K562 (cell line): ENCODE measurements around the gene NEUROD2. TPM values are rescaled to one million over a fixed set of nuclear protein-coding genes. Genes with fewer than 3 reads are reported as not detected.
"Not testable (repeated sequence)": the region's sequence is repeated elsewhere in the genome, so short reads cannot be mapped to it uniquely, and the experiment has no call there.

ENCODE experiments used
- ATAC-seq: fragments of 200-7000 bp; cut with Tn5 transposase; 3 replicates; pipeline ENCODE4 v1.9.1; 2020; ENCODE audit warnings: moderate library complexity
- BruUV-seq: library from RNA; stranded (reverse); fragments of 400-500 nt; replicated peaks from 2 replicates; lab custom pipeline; 2021; lab: Mats Ljungman, UMichigan
- CTCF ChIA-PET: fragments of 300-600 bp; formaldehyde crosslinking; extraction: SDS; loops from one replicate; lab custom pipeline; 2021; ENCODE audit warnings: low intra/inter-chr PET ratio; lab: Yijun Ruan, JAX
- POLR2A ChIA-PET: fragments of 300-600, 350-650 bp; sonication (Branson Sonifier 250); formaldehyde crosslinking; extraction: SDS; loops from one replicate; lab custom pipeline; 2021; ENCODE audit warnings: antibody characterized with exemption, inconsistent platforms; lab: Yijun Ruan, JAX
- DNase-seq, 4 experiments: peaks; one replicate each; pipeline versions ENCODE4 v3.0.0 to v3.0.0-alpha.2; 2011 to 2018; ENCODE audit warnings: low spot score in 3 of 4, mixed read lengths in 3 of 4; ENCODE audit errors: extremely low read depth in 1 of 4
- FAIRE-seq: peaks from 2 replicates; lab custom pipeline; 2011; peaks lifted over from hg19 to GRCh38; lab: Jason Lieb, UNC
- H2AFZ ChIP-seq: 2 replicates; pipeline ENCODE4 v1.6.0; 2011; ENCODE audit warnings: low read depth, low read length, control low read depth, inconsistent platforms
- H3K27ac ChIP-seq: fragments of 200-600 bp; 3 replicates; pipeline ENCODE4 v1.8.0; 2011; ENCODE audit warnings: low read depth, mild to moderate bottlenecking, control low read depth, inconsistent platforms, low read length, moderate library complexity, mixed read lengths; ENCODE audit errors: extremely low read depth
- H3K27me3 ChIP-seq, 2 experiments: fragments of 300-600 bp in 1 of 2; 2 replicates in 1 of 2; 3 replicates in 1 of 2; pipeline versions ENCODE4 v1.6.0 to v1.8.0; 2011; ENCODE audit warnings: inconsistent platforms in 2 of 2, low read length in 2 of 2, mild to moderate bottlenecking in 1 of 2, mixed read lengths in 1 of 2, moderate library complexity in 1 of 2; ENCODE audit not compliant: control insufficient read depth in 2 of 2, insufficient read depth in 2 of 2
- H3K36me3 ChIP-seq: fragments of 300-600 bp; 3 replicates; pipeline ENCODE4 v1.8.0; 2011; ENCODE audit warnings: mild to moderate bottlenecking, low read length, inconsistent platforms; ENCODE audit not compliant: control insufficient read depth, insufficient read depth
- H3K4me1 ChIP-seq, 2 experiments: fragments of 200-600 bp in 1 of 2; replicated peaks in 1 of 2; 2 replicates in 1 of 2; 3 replicates in 1 of 2; pipeline versions ENCODE4 v1.5.1 to v1.8.0; 2011; ENCODE audit warnings: inconsistent platforms in 2 of 2, low read length in 2 of 2, mild to moderate bottlenecking in 1 of 2, mixed read lengths in 1 of 2, moderate library complexity in 1 of 2; ENCODE audit not compliant: control insufficient read depth in 2 of 2, insufficient read depth in 2 of 2
- H3K4me2 ChIP-seq: 2 replicates; pipeline ENCODE4 v1.6.1; 2011; ENCODE audit warnings: low read length, control low read depth, inconsistent platforms, mixed read lengths; ENCODE audit not compliant: insufficient read depth
- H3K4me3 ChIP-seq: fragments of 200-600 bp; sonication (generic), shearing (Covaris generic); 2 replicates; pipeline ENCODE4 v1.5.1; 2016; ENCODE audit warnings: control low read depth, inconsistent platforms
- H3K79me2 ChIP-seq: fragments of 200-600 bp; 3 replicates; pipeline ENCODE4 v1.8.0; 2011; ENCODE audit warnings: low read length, inconsistent platforms; ENCODE audit not compliant: control insufficient read depth, insufficient read depth
- H3K9ac ChIP-seq, 2 experiments: 2 replicates each; pipeline versions ENCODE4 v1.6.0 to v1.6.1; 2011; ENCODE audit warnings: low read depth in 2 of 2, low read length in 2 of 2, control low read depth in 1 of 2, inconsistent platforms in 1 of 2, mild to moderate bottlenecking in 1 of 2, mixed read lengths in 1 of 2; ENCODE audit not compliant: insufficient read depth in 1 of 2
- H3K9me1 ChIP-seq: one replicate; pipeline ENCODE4 v1.6.0; 2011; ENCODE audit warnings: inconsistent platforms, mild to moderate bottlenecking, low read length, moderate library complexity; ENCODE audit not compliant: control insufficient read depth, insufficient read depth
- H3K9me3 ChIP-seq: replicated peaks from 2 replicates; pipeline ENCODE4 v1.5.1; 2011; ENCODE audit warnings: low read depth, low read length, inconsistent platforms; ENCODE audit not compliant: control insufficient read depth, insufficient read depth
- H4K20me1 ChIP-seq: replicated peaks from 2 replicates; pipeline ENCODE4 v1.6.1; 2011; ENCODE audit warnings: low read length, inconsistent platforms, mixed read lengths; ENCODE audit not compliant: control insufficient read depth, insufficient read depth
- EHMT2 ChIP-seq: fragments of 450-650 bp; IDR thresholded peaks from 2 replicates; pipeline ENCODE4 v1.6.1; 2018; ENCODE audit warnings: antibody characterized with exemption
- ILF3 ChIP-seq: fragments of 450-650 bp; IDR thresholded peaks from 2 replicates; pipeline ENCODE4 v1.6.1; 2018; ENCODE audit warnings: antibody characterized with exemption, mild to moderate bottlenecking, moderate library complexity, borderline replicate concordance
- SIN3A ChIP-seq, 2 experiments: fragments of 150-350 bp in 1 of 2; IDR thresholded peaks; 2 replicates each; pipeline ENCODE4 v1.6.1; 2011 to 2016; ENCODE audit warnings: borderline replicate concordance in 2 of 2, low read depth in 2 of 2, low read length in 2 of 2, mild to moderate bottlenecking in 2 of 2, moderate library complexity in 2 of 2; ENCODE audit not compliant: control insufficient read depth in 1 of 2
- SRF ChIP-seq, 2 experiments: fragments of 250-450, 450-650 bp in 1 of 2; sonication (Bioruptor Pico) in 1 of 2; sonication (generic) in 1 of 2; formaldehyde crosslinking; IDR thresholded peaks; 2 replicates each; pipeline versions ENCODE4 v1.5.0 to v1.5.1; 2020 to 2022; ENCODE audit warnings: mild to moderate bottlenecking in 1 of 2, missing genetic modification reagents in 1 of 2
- WGBS: fragments of 100-300 bp; shearing (Covaris generic); methylation state at CpG from one replicate; pipeline ENCODE4 v1.1.6; 2016; ENCODE audit warnings: low coverage, mixed read lengths; ENCODE audit not compliant: insufficient coverage; ENCODE audit errors: missing lambda C conversion rate; 5-methylcytosine and 5-hydroxymethylcytosine counted together
- in situ Hi-C: fragments of 300-500 bp; cut with MboI; formaldehyde crosslinking; loops from 4 replicates; pipeline ENCODE4 v1.15.0; 2018; ENCODE audit warnings: inconsistent platforms, mixed read lengths
- intact Hi-C: fragments of 100-400 bp; cut with micrococcal nuclease; formaldehyde crosslinking; loops from 2 replicates; pipeline ENCODE4 v1.14.2; 2022
- polyA plus RNA-seq, 8 experiments: library from polyadenylated mRNA; depleted of rRNA in 4 of 8; stranded (reverse) in 5 of 8; unstranded in 3 of 8; fragments of >200 nt; fragmentation: Nextera tagmentation in 2 of 8; fragmentation: Illumina TruSeq in 1 of 8; extraction: Ambion mirVana in 2 of 8; extraction: Trizol in 1 of 8; gene quantifications; 2 replicates each; pipeline versions ENCODE4 v1.2.1 to v1.2.3, GENCODE V29; 2011 to 2014; ENCODE audit warnings: inconsistent platforms in 1 of 8, missing spikeins in 1 of 8
- total RNA-seq, 7 experiments: library from RNA; depleted of rRNA in 6 of 7; stranded (reverse); fragments of >200 nt in 6 of 7; fragmentation: Illumina TruSeq in 2 of 7; extraction: Trizol in 2 of 7; gene quantifications; 2 replicates each; pipeline versions ENCODE4 v1.2.1 to v1.2.3, GENCODE V29; 2011 to 2021; ENCODE audit warnings: low replicate concordance in 1 of 7
- TF ChIP-seq, protein P1 (sequence below): fragments of 450-650 bp; IDR thresholded peaks from 2 replicates; pipeline ENCODE4 v1.6.1; 2016; ENCODE audit warnings: borderline replicate concordance
- TF ChIP-seq, protein P2 (sequence below), 2 experiments: fragments of 450-650 bp; IDR thresholded peaks; 2 replicates each; pipeline ENCODE4 v1.6.1; 2018; ENCODE audit warnings: mild to moderate bottlenecking in 2 of 2, low read depth in 1 of 2; ENCODE audit not compliant: partially characterized antibody in 2 of 2
- TF ChIP-seq, protein P3 (sequence below): sonication (generic); formaldehyde crosslinking; IDR thresholded peaks from 2 replicates; pipeline ENCODE4 v1.9.0; 2022; ENCODE audit warnings: mild to moderate bottlenecking, missing genetic modification reagents

The NEUROD2 gene
- total and polyA plus RNA-seq, 9 of the 15 experiments (the other 6 are each of a cell fraction or from before 2014, with no cell fraction given): not detected

DNA sequence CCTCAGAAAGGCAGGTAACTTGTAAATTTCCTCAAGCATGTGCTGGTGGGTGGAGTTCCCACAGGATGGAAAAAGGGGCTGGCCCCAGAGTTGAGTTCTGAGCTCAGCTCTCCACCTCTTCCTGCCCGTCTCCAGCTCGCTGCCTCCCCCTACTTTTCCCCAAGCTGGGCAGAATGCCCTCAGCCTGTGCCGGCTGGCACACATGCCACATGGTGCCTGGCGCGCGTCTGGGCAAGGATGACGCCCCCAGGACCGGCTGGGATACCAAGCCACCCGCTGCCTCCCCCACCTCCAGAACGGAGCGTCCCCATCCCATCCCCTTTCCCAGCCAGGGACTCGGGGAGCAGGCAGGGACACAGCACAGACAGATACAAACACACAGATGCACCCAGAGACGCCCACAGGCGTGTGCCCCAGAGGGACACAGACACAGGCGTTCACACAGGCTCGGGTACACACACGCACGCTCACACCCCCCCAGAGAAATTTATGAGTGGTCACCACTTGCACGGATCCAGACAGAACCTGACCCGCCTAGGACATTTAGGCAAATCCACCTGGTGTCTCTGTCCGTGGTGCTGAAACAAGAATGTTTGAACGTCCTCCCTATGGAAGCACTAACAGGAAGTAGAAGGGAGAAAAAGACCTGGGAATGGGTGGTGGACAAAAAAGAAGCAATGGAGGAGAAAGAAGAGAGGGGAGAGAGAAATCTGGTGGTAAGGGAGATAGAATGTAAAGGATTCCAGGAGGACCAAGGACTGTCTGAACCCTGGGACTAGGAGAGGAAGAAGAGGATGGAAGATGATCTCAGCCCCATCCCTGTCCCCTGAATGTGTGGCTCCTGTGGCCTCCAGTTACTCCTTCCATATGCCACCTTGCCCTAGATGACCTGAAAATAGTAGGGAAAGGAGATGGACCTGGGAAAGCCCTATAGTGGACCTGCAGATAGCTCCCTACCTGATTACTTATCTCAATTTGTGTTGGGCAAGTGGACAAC lies 15.5 kb downstream of the NEUROD2 start (continued):
- TF ChIP-seq SRF (CRISPR knock-in tag; IDR thresholded peaks at IDR 0.05) (peak in 1 of 2 experiments; percentile 47; a peak in 1 of 4 replicates), SIN3A (IDR thresholded peaks at IDR 0.05; ENCODE audit: borderline replicate concordance in 2 of 2, control insufficient read depth in 1 of 2, low read depth in 2 of 2, low read length in 2 of 2) (peak in 1 of 2 experiments; percentile 45; a peak in 1 of 4 replicates), EHMT2 (peak; percentile 98), ILF3 (no peak)
- TF ChIP-seq, protein P1, sequence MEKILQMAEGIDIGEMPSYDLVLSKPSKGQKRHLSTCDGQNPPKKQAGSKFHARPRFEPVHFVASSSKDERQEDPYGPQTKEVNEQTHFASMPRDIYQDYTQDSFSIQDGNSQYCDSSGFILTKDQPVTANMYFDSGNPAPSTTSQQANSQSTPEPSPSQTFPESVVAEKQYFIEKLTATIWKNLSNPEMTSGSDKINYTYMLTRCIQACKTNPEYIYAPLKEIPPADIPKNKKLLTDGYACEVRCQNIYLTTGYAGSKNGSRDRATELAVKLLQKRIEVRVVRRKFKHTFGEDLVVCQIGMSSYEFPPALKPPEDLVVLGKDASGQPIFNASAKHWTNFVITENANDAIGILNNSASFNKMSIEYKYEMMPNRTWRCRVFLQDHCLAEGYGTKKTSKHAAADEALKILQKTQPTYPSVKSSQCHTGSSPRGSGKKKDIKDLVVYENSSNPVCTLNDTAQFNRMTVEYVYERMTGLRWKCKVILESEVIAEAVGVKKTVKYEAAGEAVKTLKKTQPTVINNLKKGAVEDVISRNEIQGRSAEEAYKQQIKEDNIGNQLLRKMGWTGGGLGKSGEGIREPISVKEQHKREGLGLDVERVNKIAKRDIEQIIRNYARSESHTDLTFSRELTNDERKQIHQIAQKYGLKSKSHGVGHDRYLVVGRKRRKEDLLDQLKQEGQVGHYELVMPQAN: 0 out of 2 replicates have a peak, but pooled peaks have one; percentile 37
- TF ChIP-seq, protein P2, sequence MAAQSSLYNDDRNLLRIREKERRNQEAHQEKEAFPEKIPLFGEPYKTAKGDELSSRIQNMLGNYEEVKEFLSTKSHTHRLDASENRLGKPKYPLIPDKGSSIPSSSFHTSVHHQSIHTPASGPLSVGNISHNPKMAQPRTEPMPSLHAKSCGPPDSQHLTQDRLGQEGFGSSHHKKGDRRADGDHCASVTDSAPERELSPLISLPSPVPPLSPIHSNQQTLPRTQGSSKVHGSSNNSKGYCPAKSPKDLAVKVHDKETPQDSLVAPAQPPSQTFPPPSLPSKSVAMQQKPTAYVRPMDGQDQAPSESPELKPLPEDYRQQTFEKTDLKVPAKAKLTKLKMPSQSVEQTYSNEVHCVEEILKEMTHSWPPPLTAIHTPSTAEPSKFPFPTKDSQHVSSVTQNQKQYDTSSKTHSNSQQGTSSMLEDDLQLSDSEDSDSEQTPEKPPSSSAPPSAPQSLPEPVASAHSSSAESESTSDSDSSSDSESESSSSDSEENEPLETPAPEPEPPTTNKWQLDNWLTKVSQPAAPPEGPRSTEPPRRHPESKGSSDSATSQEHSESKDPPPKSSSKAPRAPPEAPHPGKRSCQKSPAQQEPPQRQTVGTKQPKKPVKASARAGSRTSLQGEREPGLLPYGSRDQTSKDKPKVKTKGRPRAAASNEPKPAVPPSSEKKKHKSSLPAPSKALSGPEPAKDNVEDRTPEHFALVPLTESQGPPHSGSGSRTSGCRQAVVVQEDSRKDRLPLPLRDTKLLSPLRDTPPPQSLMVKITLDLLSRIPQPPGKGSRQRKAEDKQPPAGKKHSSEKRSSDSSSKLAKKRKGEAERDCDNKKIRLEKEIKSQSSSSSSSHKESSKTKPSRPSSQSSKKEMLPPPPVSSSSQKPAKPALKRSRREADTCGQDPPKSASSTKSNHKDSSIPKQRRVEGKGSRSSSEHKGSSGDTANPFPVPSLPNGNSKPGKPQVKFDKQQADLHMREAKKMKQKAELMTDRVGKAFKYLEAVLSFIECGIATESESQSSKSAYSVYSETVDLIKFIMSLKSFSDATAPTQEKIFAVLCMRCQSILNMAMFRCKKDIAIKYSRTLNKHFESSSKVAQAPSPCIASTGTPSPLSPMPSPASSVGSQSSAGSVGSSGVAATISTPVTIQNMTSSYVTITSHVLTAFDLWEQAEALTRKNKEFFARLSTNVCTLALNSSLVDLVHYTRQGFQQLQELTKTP (IDR thresholded peaks at IDR 0.05; ENCODE audit: low read depth in 1 of 2, partially characterized antibody in 2 of 2): peak in 1 of 2 experiments; percentile 91
- TF ChIP-seq, protein P3, sequence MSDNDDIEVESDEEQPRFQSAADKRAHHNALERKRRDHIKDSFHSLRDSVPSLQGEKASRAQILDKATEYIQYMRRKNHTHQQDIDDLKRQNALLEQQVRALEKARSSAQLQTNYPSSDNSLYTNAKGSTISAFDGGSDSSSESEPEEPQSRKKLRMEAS (CRISPR knock-in tag): no peak

DNA sequence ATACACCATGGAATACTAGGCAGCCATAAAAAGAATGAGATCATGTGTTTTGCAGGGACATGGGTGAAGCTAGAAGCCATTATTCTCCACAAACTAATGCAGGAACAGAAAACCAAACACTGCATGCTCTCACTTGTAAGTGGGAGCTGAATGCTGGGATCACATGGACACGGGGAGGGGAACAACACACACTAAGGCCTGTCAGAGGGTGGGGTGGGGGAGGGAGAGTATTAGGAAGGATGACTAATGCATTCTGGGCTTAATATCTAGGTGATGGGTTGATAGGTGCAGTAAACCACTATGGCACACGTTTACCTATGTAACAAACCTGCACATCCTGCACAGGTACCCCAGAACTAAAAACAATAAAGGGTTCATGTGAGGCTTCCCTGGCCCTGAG lies 17.5 kb downstream of the NEUROD2 start:
- H3K4me3 ChIP-seq, H3K4me1 ChIP-seq, H3K36me3 ChIP-seq, ATAC-seq, FAIRE-seq, H3K79me2 ChIP-seq, in situ Hi-C loops, CTCF ChIA-PET, H3K27ac ChIP-seq, BruUV-seq, H4K20me1 ChIP-seq, H3K4me2 ChIP-seq, intact Hi-C loops, H3K9ac ChIP-seq, DNase-seq, H3K9me3 ChIP-seq, POLR2A ChIA-PET, H3K9me1 ChIP-seq, H2AFZ ChIP-seq: not testable (repeated sequence)
- 0% methylated on average over 2 of the region's 2 CpGs for WGBS
- H3K27me3 ChIP-seq: peaks cover 7 to 23% of the 10 kb centered on the region in 2 experiments
